DOHH2 (cell line): ENCODE measurements around the gene TMCC3.
"Not testable (repeated sequence)": the region's sequence is repeated elsewhere in the genome, so short reads cannot be mapped to it uniquely, and the experiment has no call there.

Experiments
- H3F3A ChIP-seq: fragments of 200-600 bp; sonication (generic), shearing (Covaris generic); 2 replicates; pipeline ENCODE4 v1.6.0; 2016; ENCODE audit warnings: antibody characterized with exemption, mild to moderate bottlenecking; ENCODE audit not compliant: control insufficient read depth, insufficient read depth
- H3K27ac ChIP-seq: fragments of 200-600 bp; sonication (generic); 2 replicates; pipeline ENCODE4 v1.5.1; 2014; ENCODE audit warnings: low read depth, mild to moderate bottlenecking, low read length, moderate library complexity
- H3K27me3 ChIP-seq: fragments of 200-600 bp; sonication (generic); 2 replicates; pipeline ENCODE4 v1.6.1; 2014; ENCODE audit warnings: mild to moderate bottlenecking, low read length, mixed read lengths; ENCODE audit not compliant: control insufficient read depth
- H3K36me3 ChIP-seq: fragments of 200-600 bp; sonication (generic); 2 replicates; pipeline ENCODE4 v1.6.1; 2014; ENCODE audit warnings: mild to moderate bottlenecking, low read length, moderate library complexity, mixed read lengths; ENCODE audit not compliant: control insufficient read depth
- H3K4me1 ChIP-seq: fragments of 200-600 bp; sonication (generic); 2 replicates; pipeline ENCODE4 v1.6.1; 2014; ENCODE audit warnings: mild to moderate bottlenecking, low read length, mixed read lengths; ENCODE audit not compliant: control insufficient read depth
- H3K4me2 ChIP-seq: fragments of 200-600 bp; sonication (generic); 2 replicates; pipeline ENCODE4 v1.6.0; 2014; ENCODE audit warnings: mild to moderate bottlenecking, low read length, moderate library complexity
- H3K4me3 ChIP-seq: fragments of 200-600 bp; sonication (generic); 2 replicates; pipeline ENCODE4 v1.5.1; 2014; ENCODE audit warnings: mild to moderate bottlenecking, low read length, mixed read lengths
- H3K79me2 ChIP-seq: fragments of 200-600 bp; sonication (generic); 2 replicates; pipeline ENCODE4 v1.6.1; 2014; ENCODE audit warnings: mild to moderate bottlenecking, low read length, mixed read lengths; ENCODE audit not compliant: control insufficient read depth
- H3K9me2 ChIP-seq: fragments of 200-600 bp; sonication (generic); replicated peaks from 2 replicates; pipeline ENCODE4 v1.6.1; 2014; ENCODE audit warnings: mild to moderate bottlenecking, low read length, mixed read lengths; ENCODE audit not compliant: control insufficient read depth
- H3K9me3 ChIP-seq: fragments of 200-600 bp; sonication (generic); 2 replicates; pipeline ENCODE4 v1.6.1; 2014; ENCODE audit warnings: antibody characterized with exemption, low read length, mixed read lengths; ENCODE audit not compliant: control insufficient read depth, insufficient read depth
- H4K20me1 ChIP-seq: fragments of 200-600 bp; sonication (generic); 2 replicates; pipeline ENCODE4 v1.6.0; 2014; ENCODE audit warnings: low read depth, mild to moderate bottlenecking, antibody characterized with exemption, low read length, moderate library complexity; ENCODE audit not compliant: control insufficient read depth, insufficient read depth
- CTCF ChIP-seq: fragments of 200-600 bp; sonication (generic); IDR thresholded peaks from one replicate; pipeline ENCODE4 v1.5.1; 2014; ENCODE audit warnings: antibody characterized with exemption, mild to moderate bottlenecking, low read depth, low read length; ENCODE audit not compliant: poor library complexity, severe bottlenecking
- EZH2phosphoT487 ChIP-seq: fragments of 200-600 bp; sonication (generic); IDR thresholded peaks from 2 replicates; pipeline ENCODE4 v1.6.1; 2017; ENCODE audit warnings: borderline replicate concordance, mild to moderate bottlenecking, antibody characterized with exemption, low read length, moderate library complexity, mixed read lengths

Gene TMCC3

GRCh38 chr12:94604366-94604698 is 46.0 kb downstream of the TMCC3 start:
- TF ChIP-seq EZH2phosphoT487: no peak
- no peak for TF ChIP-seq CTCF
- no peaks in the 10 kb centered on the region for H3K36me3 ChIP-seq
- H3K79me2 ChIP-seq: no peaks in the 10 kb centered on the region
- no peaks in the 10 kb centered on the region for H3F3A ChIP-seq
- H3K9me3 ChIP-seq: no peaks in the 10 kb centered on the region
- no peaks in the 10 kb centered on the region for H3K4me1 ChIP-seq
- H3K27me3 ChIP-seq: peaks cover 5% of the 10 kb centered on the region; the same call in 1 of the 2 replicates
- H3K9me2 ChIP-seq: no peaks in the 10 kb centered on the region
- no peak overlapping the region for H3K4me3 ChIP-seq
- H3K27ac ChIP-seq: no peak overlapping the region
- no peaks in the 10 kb centered on the region for H4K20me1 ChIP-seq
- H3K4me2 ChIP-seq: no peak overlapping the region

- H3F3A ChIP-seq: no peaks in the 10 kb centered on the region
- no peaks in the 10 kb centered on the region for H3K36me3 ChIP-seq
- no peaks in the 10 kb centered on the region for H3K9me2 ChIP-seq
- peaks cover 8% of the 10 kb centered on the region for H3K27me3 ChIP-seq
- H4K20me1 ChIP-seq: no peaks in the 10 kb centered on the region
- no peak overlapping the region for H3K4me2 ChIP-seq
- H3K27ac ChIP-seq: no peak overlapping the region
- TF ChIP-seq CTCF (peak; percentile 82), EZH2phosphoT487 (no peak)
- no peaks in the 10 kb centered on the region for H3K79me2 ChIP-seq
- H3K9me3 ChIP-seq: no peaks in the 10 kb centered on the region
- no peaks in the 10 kb centered on the region for H3K4me1 ChIP-seq
- H3K4me3 ChIP-seq: no peak overlapping the region
These were observed 46.7 kb downstream of the TMCC3 start for GRCh38 chr12:94603434-94604365.

- H3F3A ChIP-seq: no peaks in the 10 kb centered on the region
- H3K27me3 ChIP-seq: peaks cover 14% of the 10 kb centered on the region
- no peak overlapping the region for H3K4me3 ChIP-seq
- no peaks in the 10 kb centered on the region for H3K9me2 ChIP-seq
- no peak overlapping the region for H3K4me2 ChIP-seq
- no peaks in the 10 kb centered on the region for H3K9me3 ChIP-seq
- H3K27ac ChIP-seq: no peak overlapping the region
- no peaks in the 10 kb centered on the region for H3K79me2 ChIP-seq
- H4K20me1 ChIP-seq: no peaks in the 10 kb centered on the region
- no peaks in the 10 kb centered on the region for H3K36me3 ChIP-seq
- no peaks in the 10 kb centered on the region for H3K4me1 ChIP-seq
- no peak for TF ChIP-seq EZH2phosphoT487
- no peak for TF ChIP-seq CTCF
These were observed 48.3 kb downstream of the TMCC3 start for GRCh38 chr12:94602024-94602423.

GRCh38 chr12:94601307-94601706 is 49.0 kb downstream of the TMCC3 start:
- not testable (repeated sequence) for H3K27ac ChIP-seq, H3F3A ChIP-seq, H3K9me3 ChIP-seq, H3K9me2 ChIP-seq, H3K4me3 ChIP-seq, H3K4me1 ChIP-seq, H3K4me2 ChIP-seq, H3K36me3 ChIP-seq, H4K20me1 ChIP-seq, H3K79me2 ChIP-seq
- peaks cover 15% of the 10 kb centered on the region for H3K27me3 ChIP-seq
